Measurements from ENCODE around the gene LSR. TPM values are rescaled to one million over a fixed set of nuclear protein-coding genes. Genes with fewer than 3 reads are reported as not detected.

Gene LSR
- total and polyA plus RNA-seq, 2 donors (not counting 1 experiment from before 2014, with no cell fraction given) = 37.2 to 45.3 TPM

DNA sequence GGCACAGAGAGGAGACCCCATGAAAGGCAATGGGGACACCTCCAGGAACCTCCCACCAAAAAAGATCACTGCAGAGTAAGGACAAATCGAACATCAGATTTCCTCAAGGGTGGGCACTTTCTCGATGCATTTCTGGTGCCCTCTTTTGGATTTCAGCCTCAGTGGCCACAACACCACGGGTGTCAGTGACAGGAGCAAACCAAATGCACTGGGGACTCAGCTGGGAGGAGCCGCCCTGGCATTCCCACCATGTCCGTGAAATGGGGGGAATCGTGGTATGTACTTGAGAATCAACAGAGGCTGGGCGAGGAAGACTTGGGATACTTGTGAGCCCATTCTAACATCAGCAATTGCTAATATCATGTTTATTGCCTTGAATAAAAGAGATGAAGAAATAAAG lies 36.6 kb upstream of the LSR start:
- H3K36me3 ChIP-seq (replicated peaks in 1 of 2; ENCODE audit: control extremely low read depth in 1 of 2, control insufficient read depth in 1 of 2, extremely low read depth in 1 of 2, insufficient read depth in 2 of 2, low read length in 1 of 2) = no peaks in the 10 kb centered on the region
- TF ChIP-seq, protein P1, sequence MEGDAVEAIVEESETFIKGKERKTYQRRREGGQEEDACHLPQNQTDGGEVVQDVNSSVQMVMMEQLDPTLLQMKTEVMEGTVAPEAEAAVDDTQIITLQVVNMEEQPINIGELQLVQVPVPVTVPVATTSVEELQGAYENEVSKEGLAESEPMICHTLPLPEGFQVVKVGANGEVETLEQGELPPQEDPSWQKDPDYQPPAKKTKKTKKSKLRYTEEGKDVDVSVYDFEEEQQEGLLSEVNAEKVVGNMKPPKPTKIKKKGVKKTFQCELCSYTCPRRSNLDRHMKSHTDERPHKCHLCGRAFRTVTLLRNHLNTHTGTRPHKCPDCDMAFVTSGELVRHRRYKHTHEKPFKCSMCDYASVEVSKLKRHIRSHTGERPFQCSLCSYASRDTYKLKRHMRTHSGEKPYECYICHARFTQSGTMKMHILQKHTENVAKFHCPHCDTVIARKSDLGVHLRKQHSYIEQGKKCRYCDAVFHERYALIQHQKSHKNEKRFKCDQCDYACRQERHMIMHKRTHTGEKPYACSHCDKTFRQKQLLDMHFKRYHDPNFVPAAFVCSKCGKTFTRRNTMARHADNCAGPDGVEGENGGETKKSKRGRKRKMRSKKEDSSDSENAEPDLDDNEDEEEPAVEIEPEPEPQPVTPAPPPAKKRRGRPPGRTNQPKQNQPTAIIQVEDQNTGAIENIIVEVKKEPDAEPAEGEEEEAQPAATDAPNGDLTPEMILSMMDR (IDR thresholded peaks at IDR 0.05) = no peak
- TF ChIP-seq EZH2 (IDR thresholded peaks at IDR 0.05; ENCODE audit: borderline replicate concordance, insufficient read depth, low read depth, low read length, poor library complexity, severe bottlenecking) = no peak
- Mint-ChIP-seq H3K4me3 (peak overlapping the region; percentile 82), H3K27ac (peak overlapping the region; percentile 98), H3K9me3 (ENCODE audit: insufficient read depth) (peaks cover 2% of the 10 kb centered on the region), H3K4me1 (peaks cover 77% of the 10 kb centered on the region), H3K27me3 (no peaks in the 10 kb centered on the region)
- no peaks in the 10 kb centered on the region for H3K27me3 ChIP-seq (replicated peaks in 1 of 4; ENCODE audit: control extremely low read depth in 1 of 4, control insufficient read depth in 3 of 4, insufficient read depth in 4 of 4, low read length in 3 of 4)
- H3K4me3 ChIP-seq (ENCODE audit: control extremely low read depth in 1 of 5, extremely low read depth in 1 of 5, insufficient read depth in 1 of 5, low read depth in 2 of 5, low read length in 4 of 5) = peak overlapping the region in 1 of 5 experiments; percentile 30
- H3K4me2 ChIP-seq (replicated peaks; ENCODE audit: low read depth, low read length, poor library complexity, severe bottlenecking) = peak overlapping the region; percentile 58
- ChIA-PET CTCF (interaction anchor here (0.9 to 3.4 kb wide), 8 partner anchors 13 to 77 kb away, joined by 3 to 13 read pairs (median 6); partner anchors contain the start of genes FXYD5, FXYD7 and LGI4), POLR2A (interaction anchor here (0.8 to 2.5 kb wide), 6 partner anchors 25 to 70 kb away, joined by 6 to 18 read pairs (median 8); partner anchors contain the start of gene FXYD5)
- H3K9ac ChIP-seq (ENCODE audit: low read length) = peak overlapping the region; percentile 55
- intact Hi-C loops (cut with micrococcal nuclease) = loop anchor here (5.0 kb wide), 2 partner anchors 110 to 135 kb away; partner anchors contain the start of gene FFAR1
- H2AFZ ChIP-seq (ENCODE audit: insufficient read depth, low read depth, low read length, poor library complexity, severe bottlenecking) = no peak overlapping the region
- peaks cover 92 to 96% of the 10 kb centered on the region in 2 donors for H3K4me1 ChIP-seq (ENCODE audit: control insufficient read depth in 2 of 2, insufficient read depth in 2 of 2, low read length in 2 of 2)
- H4K20me1 ChIP-seq (ENCODE audit: control insufficient read depth, insufficient read depth, low read length, poor library complexity, severe bottlenecking) = no peaks in the 10 kb centered on the region
- ATAC-seq (ENCODE audit: low read depth) = no peak
- H3K9me3 ChIP-seq (ENCODE audit: control extremely low read depth in 1 of 3, control insufficient read depth in 2 of 3, insufficient read depth in 1 of 3, low read length in 2 of 3) = peaks cover 0 to 13% (median 3%) of the 10 kb centered on the region in 3 donors
- DNase-seq = no peak
- H3K27ac ChIP-seq (ENCODE audit: low read length in 2 of 2) = peak overlapping the region; percentile 93 to 99
- H3K79me2 ChIP-seq (ENCODE audit: control insufficient read depth, insufficient read depth, low read length) = no peaks in the 10 kb centered on the region
- WGBS (ENCODE audit: insufficient coverage) = 10% methylated on average over 4 of the region's 7 CpGs
